Measurements from ENCODE around the gene VDR.
A peak's percentile ranks its signal among the peaks of the same experiment; 100 is the strongest.
"Not testable (repeated sequence)": the region's sequence is repeated elsewhere in the genome, so short reads cannot be mapped to it uniquely, and the experiment has no call there.

The VDR gene

GRCh38 chr12:47823422-47824086, 81.2 kb downstream of the VDR start:
- no peak for DNase-seq

- DNase-seq: no peak
These were observed 81.9 kb downstream of the VDR start for GRCh38 chr12:47822863-47823262.

DNA sequence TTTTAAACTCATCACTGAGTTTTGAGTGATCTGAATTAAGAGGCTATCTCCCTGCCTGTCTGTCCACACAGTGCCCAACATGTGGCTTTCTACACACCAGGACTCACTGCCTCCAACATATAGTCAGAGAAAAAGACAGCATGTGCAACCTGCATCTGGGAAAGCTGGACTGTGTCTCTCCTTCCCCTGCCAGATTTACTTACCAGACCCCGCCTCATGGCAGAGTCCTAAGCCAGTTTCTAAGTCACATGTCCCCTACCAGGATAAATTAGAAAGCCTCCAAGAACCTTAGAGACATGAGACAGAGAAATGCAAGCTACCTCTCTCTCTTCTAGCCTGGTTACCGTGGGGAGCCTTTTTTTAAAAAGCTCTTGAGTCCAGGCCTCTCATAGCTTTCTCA, 82.4 kb downstream of the VDR start:
- no peak for DNase-seq

GRCh38 chr12:47821346-47821706, 83.5 kb downstream of the VDR start:
- DNase-seq: no peak

DNA sequence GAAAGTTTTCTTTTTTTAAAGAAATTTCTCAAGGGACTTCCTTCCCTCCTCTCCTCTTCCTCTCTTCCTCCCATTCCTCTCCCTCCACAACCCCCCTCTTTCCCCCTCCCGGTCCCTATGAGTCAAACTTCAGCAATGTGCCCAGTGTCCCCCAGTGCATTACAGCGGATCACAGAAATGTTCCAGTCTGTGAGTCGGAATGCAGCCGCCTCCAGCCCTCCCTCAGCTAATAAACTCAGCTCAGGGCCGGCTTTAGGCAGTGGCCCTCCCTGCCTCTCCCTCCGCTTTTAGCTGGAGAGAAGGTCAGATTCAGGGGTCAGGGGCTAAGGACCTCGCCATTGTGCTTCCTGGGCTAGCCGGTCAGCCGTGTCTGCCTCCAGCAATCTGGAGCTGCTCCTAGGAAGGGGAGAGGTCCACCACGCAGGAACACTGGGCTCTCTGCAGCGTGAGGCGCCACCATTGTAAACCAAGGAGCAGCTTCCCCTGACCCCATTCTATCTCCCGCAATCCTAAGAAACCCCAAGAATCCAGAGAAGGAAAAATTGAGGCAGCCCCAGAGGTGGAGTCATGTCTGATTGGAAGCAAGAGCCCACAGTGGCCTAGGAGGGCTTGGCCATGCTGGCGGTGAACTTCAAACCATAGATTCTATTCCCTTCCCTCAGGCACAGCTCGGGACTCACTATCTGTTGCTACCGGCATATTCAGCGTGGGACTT, 84.0 kb downstream of the VDR start:
- DNase-seq: no peak

DNA sequence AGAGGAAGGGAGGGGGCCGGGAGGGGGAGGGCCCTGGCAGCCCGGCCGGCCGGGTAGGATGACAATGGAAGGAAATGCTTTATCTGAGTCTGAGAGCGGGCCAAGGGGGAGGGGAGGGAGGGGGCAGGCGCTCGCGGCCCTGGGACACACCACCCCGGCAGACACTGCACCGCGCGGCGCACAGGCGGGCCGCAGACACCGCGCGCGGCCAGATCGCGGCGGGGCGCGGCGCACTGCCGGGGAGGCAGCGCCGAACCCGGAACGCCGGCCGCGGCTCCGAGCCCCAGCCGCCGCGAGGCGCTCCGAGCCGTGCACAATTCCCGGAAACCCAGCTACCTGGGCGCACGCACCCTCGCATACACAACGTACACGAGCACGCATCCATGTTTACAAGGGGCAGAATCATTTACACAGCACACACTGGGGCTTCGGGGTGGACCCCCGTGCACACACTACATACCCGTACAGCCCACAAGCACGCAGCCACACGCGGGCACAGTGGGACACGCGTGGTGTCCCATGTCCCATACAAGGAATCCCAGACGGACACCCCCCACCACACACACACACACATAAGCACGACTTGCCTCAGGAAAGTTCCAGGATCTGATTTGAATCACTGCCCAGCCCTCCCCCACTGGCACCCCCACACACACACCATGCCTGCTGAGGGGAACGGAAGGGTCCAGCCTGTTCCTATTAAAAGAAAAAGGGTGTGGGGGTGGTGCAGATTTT, 84.7 kb downstream of the VDR start, which contains the start of gene HDAC7:
HDAC7 (minus strand) TSS at position 8 of the 735 bp plus-strand sequence. CDS start 118 bp downstream, outside the sequence.
- peak; percentile 71 for DNase-seq

DNA sequence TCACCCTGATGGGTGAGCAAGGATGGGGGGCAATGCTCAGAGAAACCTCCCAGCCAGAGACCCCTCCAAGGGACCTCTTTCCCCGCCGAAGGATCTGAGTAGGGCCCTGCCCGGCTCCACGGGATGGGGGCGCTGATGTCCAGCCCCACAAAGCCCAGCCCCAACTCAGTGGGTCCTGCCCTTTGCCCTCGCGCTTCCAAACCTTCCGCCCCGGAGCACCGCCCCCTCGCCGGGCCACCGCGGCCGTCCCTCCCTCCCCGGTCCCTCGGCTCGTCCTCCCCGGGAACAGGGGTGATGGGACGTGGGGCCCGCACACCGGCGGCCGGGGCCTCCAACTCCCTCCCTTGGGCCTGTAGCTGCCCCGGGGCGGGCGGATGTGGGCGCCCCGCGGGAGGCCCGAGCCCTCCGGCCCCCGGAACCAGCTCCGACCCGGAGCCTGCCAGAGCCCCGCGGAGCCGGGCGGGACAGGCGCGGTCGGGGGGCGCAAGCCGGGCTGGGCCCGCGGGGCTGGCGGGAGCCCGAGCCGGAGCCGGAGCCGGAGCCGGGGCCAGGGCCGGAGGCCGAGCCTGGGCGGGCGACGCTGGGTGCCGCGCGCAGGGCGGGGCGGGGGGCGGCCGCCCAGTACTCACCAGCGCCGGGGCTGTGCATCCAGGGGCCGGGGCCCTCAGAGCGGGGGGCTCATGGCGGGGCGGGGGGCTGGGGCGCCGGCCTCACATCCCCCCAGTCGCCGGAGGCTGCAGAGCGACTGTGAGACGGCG, 85.5 kb downstream of the VDR start:
- peak; percentile 69 for DNase-seq

GRCh38 chr12:47818467-47819137, 86.2 kb downstream of the VDR start:
- peak; percentile 69 for DNase-seq

GRCh38 chr12:47818007-47818376, 86.8 kb downstream of the VDR start:
- no peak for DNase-seq

DNA sequence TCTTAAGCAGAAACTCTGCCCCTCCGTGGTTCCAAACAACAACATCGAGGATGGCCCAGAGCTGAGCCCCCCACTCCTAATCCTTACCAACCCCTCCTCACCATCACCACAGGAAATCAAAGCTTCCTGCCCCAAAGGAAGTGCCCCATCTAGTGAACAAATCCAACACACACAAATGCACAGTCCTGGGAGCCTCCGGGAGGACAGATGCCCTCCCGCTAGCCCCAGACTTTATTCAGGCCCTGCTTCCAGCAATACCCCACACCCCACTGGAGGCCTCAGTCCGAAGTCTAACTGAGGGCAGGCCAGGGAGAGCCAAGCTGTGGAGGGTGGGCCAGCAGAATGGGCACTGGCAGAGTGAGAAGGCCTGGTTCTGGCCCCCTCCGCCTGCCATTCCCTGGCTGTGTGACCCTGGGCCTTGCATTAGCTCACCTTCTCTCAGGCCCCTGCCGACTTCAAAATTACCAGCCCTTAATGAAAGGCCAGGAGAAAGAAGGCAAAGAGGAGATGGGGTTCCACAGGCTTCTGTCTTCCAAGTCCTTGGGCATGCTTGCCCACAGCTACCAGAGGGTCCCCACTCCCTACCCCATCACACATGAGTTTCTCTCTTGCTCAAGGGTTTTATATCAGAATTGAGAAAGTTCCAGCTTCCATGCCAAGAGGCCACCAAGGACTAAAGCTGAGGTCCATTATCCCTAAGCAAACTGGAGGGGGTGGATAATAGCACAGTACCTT, 87.4 kb downstream of the VDR start:
- DNase-seq: peak; percentile 30

- DNase-seq: no peak
These were observed 88.2 kb downstream of the VDR start for GRCh38 chr12:47816403-47817271.

GRCh38 chr12:47815447-47815846, 89.3 kb downstream of the VDR start:
- DNase-seq: not testable (repeated sequence)

GRCh38 chr12:47814539-47815170, 90.1 kb downstream of the VDR start:
- DNase-seq: no peak

DNA sequence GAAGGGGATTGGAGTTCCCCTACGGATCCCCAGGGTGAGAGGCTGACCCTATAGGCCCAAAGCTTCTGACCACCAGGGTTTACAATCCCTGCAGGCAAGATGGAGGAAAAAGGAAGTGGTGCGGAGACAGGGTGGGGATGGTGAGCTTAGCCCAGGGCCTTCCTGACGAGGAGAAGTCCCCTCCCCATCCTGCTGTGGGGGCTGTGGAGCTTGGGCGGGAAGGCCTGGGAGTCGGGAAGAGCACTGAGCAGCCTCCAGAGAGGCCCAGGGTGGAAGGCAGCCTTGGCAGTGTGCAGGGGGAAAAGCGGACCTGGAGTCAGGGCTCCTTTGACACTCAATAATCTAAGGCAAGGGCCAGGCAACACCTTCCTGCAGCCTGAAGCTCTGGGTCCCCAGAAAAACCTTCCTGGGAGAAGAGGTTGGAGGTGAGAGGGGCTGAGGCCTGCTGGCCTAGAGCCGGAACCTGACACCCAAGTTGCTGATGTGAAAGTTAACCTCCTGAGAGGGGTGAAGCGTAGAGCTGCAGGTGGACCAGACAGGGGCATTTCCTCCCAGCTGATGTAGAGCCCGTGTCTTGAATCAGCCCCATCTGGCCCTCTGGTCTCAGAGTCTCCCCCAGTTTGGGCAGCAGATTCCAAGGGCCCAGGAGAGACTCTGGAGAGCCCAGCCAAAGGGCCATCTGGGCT, 91.1 kb downstream of the VDR start:
- peak; percentile 37 for DNase-seq

GRCh38 chr12:47812797-47813510, 91.8 kb downstream of the VDR start:
- DNase-seq: peak; percentile 91

- DNase-seq: no peak
These were observed 93.0 kb downstream of the VDR start for GRCh38 chr12:47811581-47812484.

GRCh38 chr12:47811072-47811396, 93.8 kb downstream of the VDR start:
- DNase-seq: no peak

DNA sequence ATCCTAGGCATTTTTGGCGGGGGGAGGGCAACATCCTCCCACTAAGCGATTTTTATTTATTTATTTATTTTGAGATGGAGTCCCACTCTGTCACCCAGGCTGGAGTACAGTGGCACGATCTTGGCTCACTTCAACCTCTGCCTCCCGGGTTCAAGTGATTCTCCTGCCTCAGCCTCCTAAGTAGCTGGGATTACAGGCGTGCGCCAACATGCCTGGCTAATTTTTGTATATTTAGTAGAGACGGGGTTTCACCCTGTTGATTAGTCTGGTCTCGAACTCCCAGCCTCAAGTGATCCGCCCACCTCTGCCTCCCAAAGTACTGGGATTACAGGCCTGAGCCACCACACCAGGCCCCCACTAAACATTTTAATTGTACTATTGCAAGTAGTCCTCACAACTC, 95.3 kb downstream of the VDR start:
- DNase-seq: not testable (repeated sequence)

Measured in NK-92 treated with Interleukin-12 subunit alpha and Interleukin-12 subunit beta, amount 100 ng/mL, for 24 hours (cell line).